GM12878 (cell line): ENCODE data around the gene ATP10D. TPM values are rescaled to one million over a fixed set of nuclear protein-coding genes. Genes with fewer than 3 reads are reported as not detected.
"Not testable (repeated sequence)": the region's sequence is repeated elsewhere in the genome, so short reads cannot be mapped to it uniquely, and the experiment has no call there.

ENCODE experiments used
- ATAC-seq: fragments of 200-7000 bp; cut with Tn5 transposase; 3 replicates; pipeline ENCODE4 v1.9.1; 2020; ENCODE audit warnings: mild to moderate bottlenecking, moderate library complexity
- BruUV-seq: library from RNA; stranded (reverse); fragments of 400-500 nt; replicated peaks from 2 replicates; lab custom pipeline; 2021; lab: Mats Ljungman, UMichigan
- CTCF ChIA-PET: fragments of 300-600 bp; sonication (Branson Sonifier 250); formaldehyde crosslinking; extraction: SDS; loops from one replicate; lab custom pipeline; 2021; ENCODE audit warnings: inconsistent platforms; lab: Yijun Ruan, JAX
- POLR2A ChIA-PET: fragments of 350-600 bp; formaldehyde crosslinking; extraction: SDS; loops from one replicate; lab custom pipeline; 2021; ENCODE audit warnings: inconsistent platforms; lab: Charles Lee
- RAD21 ChIA-PET: fragments of 300-600 bp; sonication (Branson Sonifier 250); formaldehyde crosslinking; loops from one replicate; lab custom pipeline; 2023; ENCODE audit warnings: antibody characterized with exemption; ENCODE audit not compliant: unreplicated experiment; lab: Charles Lee
- SMC1A ChIA-PET: fragments of 300-600 bp; sonication (Branson Sonifier 250); formaldehyde crosslinking; loops from one replicate; lab custom pipeline; 2023; ENCODE audit not compliant: unreplicated experiment, uncharacterized antibody; lab: Charles Lee
- DNase-seq: peaks from one replicate; pipeline ENCODE4 v3.0.0-alpha.2; 2011; ENCODE audit warnings: low read depth, low spot score
- FAIRE-seq: peaks from 3 replicates; lab custom pipeline; 2011; peaks lifted over from hg19 to GRCh38; lab: Jason Lieb, UNC
- H2AFZ ChIP-seq: 2 replicates; pipeline ENCODE4 v1.6.0; 2011; ENCODE audit warnings: low read depth, low read length, control low read depth; ENCODE audit not compliant: control insufficient read depth
- H3K27ac ChIP-seq: 2 replicates; pipeline ENCODE4 v1.5.1; 2011; ENCODE audit warnings: control low read depth; ENCODE audit not compliant: control insufficient read depth, insufficient read depth
- H3K27me3 ChIP-seq, 2 experiments: replicated peaks in 1 of 2; 2 replicates each; pipeline versions ENCODE4 v1.6.0 to v1.6.1; 2011; ENCODE audit warnings: low read length in 1 of 2; ENCODE audit not compliant: control insufficient read depth in 2 of 2, insufficient read depth in 2 of 2
- H3K36me3 ChIP-seq, 2 experiments: 2 replicates each; pipeline ENCODE4 v1.5.1; 2011; ENCODE audit warnings: low read length in 1 of 2; ENCODE audit not compliant: control insufficient read depth in 2 of 2, insufficient read depth in 2 of 2
- H3K4me1 ChIP-seq: 2 replicates; pipeline ENCODE4 v1.6.1; 2011; ENCODE audit warnings: mild to moderate bottlenecking, low read length, moderate library complexity, mixed read lengths; ENCODE audit not compliant: control insufficient read depth, insufficient read depth
- H3K4me2 ChIP-seq: 2 replicates; pipeline ENCODE4 v1.6.0; 2011; ENCODE audit warnings: control low read depth; ENCODE audit not compliant: control insufficient read depth, insufficient read depth
- H3K4me3 ChIP-seq: fragments of 200-600 bp; sonication (generic); 2 replicates; pipeline ENCODE4 v1.5.1; 2016
- H3K79me2 ChIP-seq: 2 replicates; pipeline ENCODE4 v1.6.0; 2011; ENCODE audit warnings: low read length; ENCODE audit not compliant: control insufficient read depth, insufficient read depth
- H3K9ac ChIP-seq: 2 replicates; pipeline ENCODE4 v1.8.0; 2011; ENCODE audit warnings: low read length, control low read depth, mixed read lengths; ENCODE audit not compliant: control insufficient read depth, insufficient read depth
- H3K9me3 ChIP-seq: replicated peaks from 3 replicates; pipeline ENCODE4 v1.5.1; 2011; ENCODE audit warnings: mild to moderate bottlenecking, low read length; ENCODE audit not compliant: control insufficient read depth, insufficient read depth
- H4K20me1 ChIP-seq: 2 replicates; pipeline ENCODE4 v1.6.0; 2011; ENCODE audit not compliant: control insufficient read depth, insufficient read depth
- DPF2 ChIP-seq: fragments of 450-650 bp; IDR thresholded peaks from 2 replicates; pipeline ENCODE4 v1.6.1; 2017; ENCODE audit warnings: mild to moderate bottlenecking
- MEF2A ChIP-seq: IDR thresholded peaks from 2 replicates; pipeline ENCODE4 v1.6.1; 2011; ENCODE audit warnings: low read depth, mild to moderate bottlenecking, low read length, moderate library complexity; ENCODE audit not compliant: insufficient read depth
- MTA3 ChIP-seq: IDR thresholded peaks from 2 replicates; pipeline ENCODE4 v1.6.1; 2012; ENCODE audit warnings: low read length, inconsistent platforms, borderline replicate concordance
- WGBS: methylation state at CpG from one replicate; pipeline ENCODE4 v1.1.6; 2016; ENCODE audit warnings: low lambda C conversion rate; ENCODE audit not compliant: insufficient replicate concordance, insufficient coverage; ENCODE audit errors: missing lambda C conversion rate; 5-methylcytosine and 5-hydroxymethylcytosine counted together
- in situ Hi-C: fragments of 300-500 bp; cut with MboI; formaldehyde crosslinking; loops from 9 replicates; pipeline ENCODE4 v1.14.3; 2018; ENCODE audit warnings: mixed read lengths
- intact Hi-C: fragments of 100-400 bp; cut with micrococcal nuclease; formaldehyde crosslinking; loops from one replicate; pipeline ENCODE4 v1.14.2; 2022; ENCODE audit not compliant: unreplicated experiment
- polyA plus RNA-seq, 11 experiments: library from polyadenylated mRNA; depleted of rRNA in 4 of 11; unstranded in 6 of 11; stranded (reverse) in 5 of 11; fragments of >200 nt; fragmentation: Nextera tagmentation in 4 of 11; fragmentation: Illumina TruSeq in 1 of 11; extraction: Ambion mirVana in 4 of 11; extraction: Trizol in 1 of 11; gene quantifications; 1 replicate in 1 of 11; 2 replicates in 10 of 11; pipeline versions ENCODE4 v1.2.1 to v1.2.3, GENCODE V29; 2011 to 2016; ENCODE audit warnings: inconsistent platforms in 2 of 11, missing spikeins in 2 of 11, low read depth in 1 of 11
- total RNA-seq, 4 experiments: library from RNA; depleted of rRNA in 3 of 4; stranded (reverse); fragments of >200 nt in 3 of 4; fragmentation: Illumina TruSeq in 1 of 4; extraction: Trizol in 1 of 4; gene quantifications; 2 replicates each; pipeline versions ENCODE4 v1.2.1 to v1.2.3, GENCODE V29; 2013 to 2021
- TF ChIP-seq, protein P1 (sequence below): IDR thresholded peaks from 2 replicates; pipeline ENCODE4 v1.6.1; 2012; ENCODE audit warnings: improper control_type of control experiment, low read depth, low read length; ENCODE audit not compliant: insufficient replicate concordance
- TF ChIP-seq, protein P2 (sequence below): fragments of 450-650 bp; IDR thresholded peaks from 2 replicates; pipeline ENCODE4 v1.6.1; 2017; ENCODE audit warnings: low read depth, mild to moderate bottlenecking, moderate library complexity

ATP10D gene
- total and polyA plus RNA-seq, 10 of the 15 experiments (the other 5 are each of a cell fraction or from before 2014, with no cell fraction given): 10.2 to 50.3 (median 19.1) TPM

DNA sequence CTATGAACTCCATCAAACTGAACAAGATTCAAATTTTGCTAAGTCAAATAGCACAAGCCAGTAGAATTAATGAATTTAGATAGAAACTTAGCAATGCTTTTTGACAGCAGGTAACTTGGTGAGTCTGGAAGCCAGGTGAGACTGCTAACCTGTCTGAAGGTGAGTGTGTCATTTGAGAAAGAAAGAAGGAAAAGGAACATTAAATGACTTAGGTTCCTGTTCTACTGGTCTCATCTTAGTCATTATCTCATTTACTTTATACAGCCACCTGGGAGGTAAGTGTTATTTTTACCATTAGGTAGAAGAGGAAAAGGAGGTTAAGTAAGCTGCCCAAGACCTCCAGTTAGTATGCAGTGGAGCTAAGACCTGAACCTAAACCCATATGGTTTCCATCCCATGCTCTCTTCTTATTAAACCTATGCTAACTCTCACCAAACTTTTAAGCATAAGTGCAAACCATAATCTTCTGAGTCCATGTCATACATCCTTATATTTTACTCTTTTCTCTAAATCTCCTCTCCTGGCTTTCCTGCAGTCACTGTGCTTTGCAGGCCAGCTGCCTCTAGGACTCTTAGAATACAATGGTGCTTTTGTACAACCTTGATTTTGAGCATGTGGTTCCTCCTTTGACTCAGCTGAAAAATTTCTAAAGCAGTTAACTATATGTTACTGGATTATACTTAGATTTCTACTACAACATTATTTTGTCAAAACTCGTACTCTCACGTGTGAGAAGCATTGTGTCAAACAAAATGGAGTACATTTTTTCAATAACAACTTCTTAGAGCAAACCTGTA is 68.5 kb downstream of the ATP10D start (continued):
- TF ChIP-seq, protein P1, sequence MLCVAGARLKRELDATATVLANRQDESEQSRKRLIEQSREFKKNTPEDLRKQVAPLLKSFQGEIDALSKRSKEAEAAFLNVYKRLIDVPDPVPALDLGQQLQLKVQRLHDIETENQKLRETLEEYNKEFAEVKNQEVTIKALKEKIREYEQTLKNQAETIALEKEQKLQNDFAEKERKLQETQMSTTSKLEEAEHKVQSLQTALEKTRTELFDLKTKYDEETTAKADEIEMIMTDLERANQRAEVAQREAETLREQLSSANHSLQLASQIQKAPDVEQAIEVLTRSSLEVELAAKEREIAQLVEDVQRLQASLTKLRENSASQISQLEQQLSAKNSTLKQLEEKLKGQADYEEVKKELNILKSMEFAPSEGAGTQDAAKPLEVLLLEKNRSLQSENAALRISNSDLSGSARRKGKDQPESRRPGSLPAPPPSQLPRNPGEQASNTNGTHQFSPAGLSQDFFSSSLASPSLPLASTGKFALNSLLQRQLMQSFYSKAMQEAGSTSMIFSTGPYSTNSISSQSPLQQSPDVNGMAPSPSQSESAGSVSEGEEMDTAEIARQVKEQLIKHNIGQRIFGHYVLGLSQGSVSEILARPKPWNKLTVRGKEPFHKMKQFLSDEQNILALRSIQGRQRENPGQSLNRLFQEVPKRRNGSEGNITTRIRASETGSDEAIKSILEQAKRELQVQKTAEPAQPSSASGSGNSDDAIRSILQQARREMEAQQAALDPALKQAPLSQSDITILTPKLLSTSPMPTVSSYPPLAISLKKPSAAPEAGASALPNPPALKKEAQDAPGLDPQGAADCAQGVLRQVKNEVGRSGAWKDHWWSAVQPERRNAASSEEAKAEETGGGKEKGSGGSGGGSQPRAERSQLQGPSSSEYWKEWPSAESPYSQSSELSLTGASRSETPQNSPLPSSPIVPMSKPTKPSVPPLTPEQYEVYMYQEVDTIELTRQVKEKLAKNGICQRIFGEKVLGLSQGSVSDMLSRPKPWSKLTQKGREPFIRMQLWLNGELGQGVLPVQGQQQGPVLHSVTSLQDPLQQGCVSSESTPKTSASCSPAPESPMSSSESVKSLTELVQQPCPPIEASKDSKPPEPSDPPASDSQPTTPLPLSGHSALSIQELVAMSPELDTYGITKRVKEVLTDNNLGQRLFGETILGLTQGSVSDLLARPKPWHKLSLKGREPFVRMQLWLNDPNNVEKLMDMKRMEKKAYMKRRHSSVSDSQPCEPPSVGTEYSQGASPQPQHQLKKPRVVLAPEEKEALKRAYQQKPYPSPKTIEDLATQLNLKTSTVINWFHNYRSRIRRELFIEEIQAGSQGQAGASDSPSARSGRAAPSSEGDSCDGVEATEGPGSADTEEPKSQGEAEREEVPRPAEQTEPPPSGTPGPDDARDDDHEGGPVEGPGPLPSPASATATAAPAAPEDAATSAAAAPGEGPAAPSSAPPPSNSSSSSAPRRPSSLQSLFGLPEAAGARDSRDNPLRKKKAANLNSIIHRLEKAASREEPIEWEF: no peak
- TF ChIP-seq, protein P2, sequence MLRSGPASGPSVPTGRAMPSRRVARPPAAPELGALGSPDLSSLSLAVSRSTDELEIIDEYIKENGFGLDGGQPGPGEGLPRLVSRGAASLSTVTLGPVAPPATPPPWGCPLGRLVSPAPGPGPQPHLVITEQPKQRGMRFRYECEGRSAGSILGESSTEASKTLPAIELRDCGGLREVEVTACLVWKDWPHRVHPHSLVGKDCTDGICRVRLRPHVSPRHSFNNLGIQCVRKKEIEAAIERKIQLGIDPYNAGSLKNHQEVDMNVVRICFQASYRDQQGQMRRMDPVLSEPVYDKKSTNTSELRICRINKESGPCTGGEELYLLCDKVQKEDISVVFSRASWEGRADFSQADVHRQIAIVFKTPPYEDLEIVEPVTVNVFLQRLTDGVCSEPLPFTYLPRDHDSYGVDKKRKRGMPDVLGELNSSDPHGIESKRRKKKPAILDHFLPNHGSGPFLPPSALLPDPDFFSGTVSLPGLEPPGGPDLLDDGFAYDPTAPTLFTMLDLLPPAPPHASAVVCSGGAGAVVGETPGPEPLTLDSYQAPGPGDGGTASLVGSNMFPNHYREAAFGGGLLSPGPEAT: no peak
- TF ChIP-seq MEF2A (no peak), DPF2 (no peak), MTA3 (no peak)
- TF ChIP-seq, all 136 proteins: peak for 0

DNA sequence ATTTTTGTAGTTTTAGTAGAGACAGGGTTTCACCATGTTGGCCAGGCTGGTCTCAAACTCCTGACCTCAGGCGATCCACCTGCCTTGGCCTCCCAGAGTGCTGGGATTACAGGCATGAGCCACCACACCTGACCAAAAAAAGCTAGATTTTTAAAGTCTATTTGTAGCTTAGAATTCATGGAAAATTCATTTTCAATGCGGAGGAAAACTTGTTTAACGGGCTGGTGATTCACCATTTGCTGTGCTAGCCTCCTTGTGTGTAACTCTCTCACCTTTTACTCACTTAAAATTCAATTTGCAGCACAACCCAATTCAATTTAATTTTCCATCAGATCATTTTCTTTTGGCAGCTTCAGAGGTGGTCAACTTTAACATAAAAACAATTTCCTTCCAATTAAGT is 70.8 kb downstream of the ATP10D start:
- H3K27ac ChIP-seq, DNase-seq, H4K20me1 ChIP-seq, H3K9ac ChIP-seq, BruUV-seq, H3K9me3 ChIP-seq, H3K4me3 ChIP-seq, H2AFZ ChIP-seq, FAIRE-seq, intact Hi-C loops, ATAC-seq, H3K36me3 ChIP-seq, in situ Hi-C loops, H3K79me2 ChIP-seq, H3K4me1 ChIP-seq, H3K4me2 ChIP-seq, H3K27me3 ChIP-seq: not testable (repeated sequence)
- CTCF ChIA-PET: interaction anchor here (1.3 to 1.8 kb wide), 4 partner anchors 9 to 66 kb away, joined by 3 to 9 read pairs (median 5); no protein-coding TSS in a partner anchor
- POLR2A ChIA-PET: interaction anchor here (0.7 to 0.9 kb wide), 2 partner anchors 12 to 125 kb away, joined by 3 to 5 read pairs; no protein-coding TSS in a partner anchor
- SMC1A ChIA-PET: interaction anchor here (0.9 to 2.6 kb wide), 7 partner anchors 8 to 72 kb away, joined by 3 to 14 read pairs (median 4); no protein-coding TSS in a partner anchor
- 64% methylated on average over 3 of the region's 3 CpGs for WGBS
- RAD21 ChIA-PET: interaction anchor here (1.5 kb wide), 1 partner anchor 19 kb away, joined by 4 read pairs; no protein-coding TSS in a partner anchor
